Keratinocyte (primary cell): ENCODE measurements around the gene CGN.

Experiments used
- CTCF ChIP-seq, 3 experiments: IDR thresholded peaks in 1 of 3; conservative IDR thresholded peaks in 1 of 3; optimal IDR thresholded peaks in 1 of 3; 2 replicates in 2 of 3; 3 replicates in 1 of 3; pipeline versions ENCODE3 to v1.5.1; 2011; ENCODE audit warnings: low read length in 3 of 3, mild to moderate bottlenecking in 3 of 3, moderate library complexity in 2 of 3, control low read depth in 1 of 3, inconsistent platforms in 1 of 3; ENCODE audit not compliant: insufficient read depth in 2 of 3; ENCODE audit errors: extremely low read depth in 1 of 3
- EZH2 ChIP-seq: IDR thresholded peaks from one replicate; pipeline ENCODE4 v1.6.1; 2012; ENCODE audit warnings: inconsistent platforms, mild to moderate bottlenecking, low read length, moderate library complexity

DNA sequence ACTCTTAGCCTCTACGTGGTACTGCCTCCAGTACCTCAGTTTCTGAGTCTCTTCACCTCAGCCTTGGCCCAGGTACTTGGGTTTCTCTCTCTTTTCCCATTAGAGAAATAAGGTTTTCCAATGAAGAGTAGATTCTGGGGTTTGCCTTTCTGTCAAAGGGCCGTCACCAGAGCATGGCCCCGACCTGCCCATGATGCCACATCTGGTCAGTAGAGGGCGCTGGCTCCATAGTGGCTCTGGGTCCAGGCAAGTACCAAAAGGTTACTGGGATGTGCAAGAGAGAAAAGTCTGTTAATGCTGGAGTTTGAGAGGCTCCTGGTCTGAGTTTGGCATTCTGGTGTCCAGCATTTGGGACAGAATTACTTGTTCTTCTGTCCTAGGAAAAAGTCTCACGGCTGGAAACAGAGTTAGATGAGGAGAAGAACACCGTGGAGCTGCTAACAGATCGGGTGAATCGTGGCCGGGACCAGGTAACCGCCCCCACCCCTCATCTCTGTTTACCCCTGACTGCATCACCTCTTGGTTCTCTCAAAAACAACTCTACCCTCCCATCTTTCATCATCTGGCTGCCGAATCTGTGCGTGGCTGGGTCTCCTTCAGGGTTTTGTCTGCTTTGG is 23.6 kb downstream of the CGN start:
- TF ChIP-seq EZH2: no peak
- TF ChIP-seq CTCF (optimal IDR thresholded peaks at IDR 0.05 in 1 of 3, IDR thresholded peaks at IDR 0.05 in 1 of 3, conservative IDR thresholded peaks at IDR 0.05 in 1 of 3; ENCODE audit: extremely low read depth in 1 of 3, insufficient read depth in 2 of 3, low read length in 3 of 3): peak; percentile 94 to 99 (median 96)
